HFFc6 (cell line): ENCODE data around the gene PRR33. TPM values are rescaled to one million over a fixed set of nuclear protein-coding genes. Genes with fewer than 3 reads are reported as not detected.

Source experiments
- DNase-seq: peaks from one replicate; pipeline ENCODE4 v3.0.0-alpha.2; 2018
- H3K27ac Mint-ChIP-seq: 2 replicates; pipeline ENCODE4 v1.8.0; 2020; ENCODE audit warnings: mild to moderate bottlenecking, mixed read lengths
- H3K27me3 Mint-ChIP-seq: 2 replicates; pipeline ENCODE4 v1.8.0; 2021; ENCODE audit warnings: mild to moderate bottlenecking, moderate library complexity, mixed read lengths; ENCODE audit not compliant: insufficient read depth
- H3K36me3 Mint-ChIP-seq: 2 replicates; pipeline ENCODE4 v1.8.0; 2021; ENCODE audit warnings: low read depth, mixed read lengths
- H3K4me1 Mint-ChIP-seq: 2 replicates; pipeline ENCODE4 v1.8.0; 2020; ENCODE audit warnings: low read depth, mixed read lengths
- H3K4me3 Mint-ChIP-seq: 2 replicates; pipeline ENCODE4 v1.8.0; 2020; ENCODE audit warnings: mild to moderate bottlenecking, moderate library complexity, mixed read lengths
- H3K9me3 Mint-ChIP-seq: 2 replicates; pipeline ENCODE4 v1.8.0; 2020; ENCODE audit warnings: mild to moderate bottlenecking, mixed read lengths
- total RNA-seq, 6 experiments: library from RNA; stranded (reverse); fragmentation: NEBNext Ultra II Directional; extraction: Animal tissue kit (Norgen Biotek cat#: 25700); gene quantifications; 2 replicates in 1 of 6; 3 replicates in 5 of 6; pipeline ENCODE4 v1.2.3, GENCODE V29; 2021
- TF ChIP-seq, protein P1 (sequence below): fragments of 200-600 bp; sonication (generic); IDR thresholded peaks from 2 replicates; pipeline ENCODE4 v1.5.0; 2021; ENCODE audit warnings: antibody characterized with exemption, mild to moderate bottlenecking

The PRR33 gene
- total RNA-seq, 6 experiments from 2014 or later: not detected

DNA sequence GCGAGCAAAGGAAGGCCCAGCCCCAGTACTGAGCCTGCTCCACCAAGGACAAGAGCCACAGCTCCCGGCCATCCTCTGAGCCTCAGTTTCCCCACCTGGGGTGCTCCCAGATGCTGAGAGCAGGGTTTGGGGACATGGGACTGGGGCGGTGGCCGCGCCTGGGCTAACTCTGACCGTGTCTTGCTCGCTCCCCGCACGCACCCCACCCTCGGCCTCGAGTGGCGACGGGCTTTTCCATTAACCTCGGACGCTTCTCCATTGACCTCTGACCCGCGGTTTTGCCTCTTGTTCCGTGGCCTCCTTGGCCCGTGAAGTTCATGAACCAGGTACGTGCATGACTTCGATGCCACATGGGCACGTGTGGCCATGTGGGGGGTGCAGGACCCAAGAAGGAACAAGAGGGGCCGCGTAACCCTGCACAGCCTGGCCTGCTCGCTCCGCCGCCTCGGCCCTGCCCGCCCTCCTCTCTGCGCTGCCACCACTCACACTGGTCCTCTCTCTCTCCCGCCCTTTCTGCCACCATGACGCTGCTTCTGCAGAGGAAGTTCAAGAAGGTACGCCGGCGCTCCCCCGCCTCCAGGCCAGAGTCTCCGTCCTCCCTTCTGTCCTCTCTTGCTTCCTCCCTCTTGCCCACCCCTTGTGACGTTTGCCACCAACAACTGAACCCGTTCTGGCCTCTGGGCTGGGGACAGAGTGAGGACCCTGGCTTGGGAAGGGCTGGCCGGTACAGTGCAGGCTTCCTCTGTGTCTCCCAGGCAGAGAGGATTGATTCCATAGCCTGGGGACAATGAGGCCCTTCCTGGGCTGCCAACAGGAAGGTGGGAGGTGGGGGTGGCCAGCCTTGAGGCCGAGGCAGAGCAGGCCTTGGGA is 34.7 kb upstream of the PRR33 start:
- no peak for DNase-seq
- Mint-ChIP-seq H3K9me3 (no peaks in the 10 kb centered on the region), H3K4me3 (no peak overlapping the region), H3K4me1 (peaks cover 3% of the 10 kb centered on the region), H3K36me3 (no peaks in the 10 kb centered on the region), H3K27me3 (peaks cover 10% of the 10 kb centered on the region), H3K27ac (no peak overlapping the region)
- TF ChIP-seq, protein P1, sequence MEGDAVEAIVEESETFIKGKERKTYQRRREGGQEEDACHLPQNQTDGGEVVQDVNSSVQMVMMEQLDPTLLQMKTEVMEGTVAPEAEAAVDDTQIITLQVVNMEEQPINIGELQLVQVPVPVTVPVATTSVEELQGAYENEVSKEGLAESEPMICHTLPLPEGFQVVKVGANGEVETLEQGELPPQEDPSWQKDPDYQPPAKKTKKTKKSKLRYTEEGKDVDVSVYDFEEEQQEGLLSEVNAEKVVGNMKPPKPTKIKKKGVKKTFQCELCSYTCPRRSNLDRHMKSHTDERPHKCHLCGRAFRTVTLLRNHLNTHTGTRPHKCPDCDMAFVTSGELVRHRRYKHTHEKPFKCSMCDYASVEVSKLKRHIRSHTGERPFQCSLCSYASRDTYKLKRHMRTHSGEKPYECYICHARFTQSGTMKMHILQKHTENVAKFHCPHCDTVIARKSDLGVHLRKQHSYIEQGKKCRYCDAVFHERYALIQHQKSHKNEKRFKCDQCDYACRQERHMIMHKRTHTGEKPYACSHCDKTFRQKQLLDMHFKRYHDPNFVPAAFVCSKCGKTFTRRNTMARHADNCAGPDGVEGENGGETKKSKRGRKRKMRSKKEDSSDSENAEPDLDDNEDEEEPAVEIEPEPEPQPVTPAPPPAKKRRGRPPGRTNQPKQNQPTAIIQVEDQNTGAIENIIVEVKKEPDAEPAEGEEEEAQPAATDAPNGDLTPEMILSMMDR: no peak

DNA sequence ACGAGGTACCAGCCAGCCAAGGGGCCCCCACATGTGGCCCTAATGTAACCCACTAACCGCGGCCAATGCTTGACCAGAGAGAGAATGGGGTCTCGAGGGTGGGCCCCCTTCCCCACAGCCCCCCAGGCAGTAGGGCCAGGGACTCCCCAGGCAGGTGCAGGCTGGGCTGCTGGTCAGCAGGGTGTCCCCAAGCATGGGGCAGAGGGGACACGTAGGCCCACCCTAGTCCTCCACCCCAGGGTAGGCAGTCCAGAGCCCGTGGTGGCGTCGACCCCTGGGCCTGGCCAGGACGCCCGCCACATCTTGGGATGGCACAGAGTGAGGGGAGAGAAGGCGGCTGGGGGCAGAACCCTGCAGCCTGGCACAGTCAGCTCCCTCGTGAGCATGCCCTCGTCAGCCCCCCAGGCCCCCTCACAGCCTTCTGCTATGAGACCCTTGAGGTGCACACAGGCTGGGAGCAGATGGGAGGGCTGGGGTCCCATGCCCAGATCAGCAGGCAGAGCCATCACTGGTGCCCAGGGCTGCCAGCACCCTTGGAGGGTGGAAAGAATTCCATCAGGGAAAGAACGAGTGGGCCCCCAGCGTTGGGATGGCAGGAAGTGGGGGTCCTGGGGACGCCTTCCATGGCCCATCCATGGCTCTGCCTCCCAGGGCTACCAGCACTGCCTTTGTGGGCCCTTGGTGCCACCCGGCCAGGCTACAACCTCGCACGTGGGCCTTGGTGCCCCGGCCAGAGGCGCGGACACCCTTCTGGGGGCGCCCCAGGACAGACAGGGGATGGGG is 33.9 kb upstream of the PRR33 start:
- peaks cover 10% of the 10 kb centered on the region for H3K27me3 Mint-ChIP-seq
- H3K4me3 Mint-ChIP-seq: no peak overlapping the region
- no peak overlapping the region for H3K27ac Mint-ChIP-seq
- H3K36me3 Mint-ChIP-seq: no peaks in the 10 kb centered on the region
- TF ChIP-seq, protein P1: no peak
- no peaks in the 10 kb centered on the region for H3K9me3 Mint-ChIP-seq
- no peak for DNase-seq
- no peaks in the 10 kb centered on the region for H3K4me1 Mint-ChIP-seq

DNA sequence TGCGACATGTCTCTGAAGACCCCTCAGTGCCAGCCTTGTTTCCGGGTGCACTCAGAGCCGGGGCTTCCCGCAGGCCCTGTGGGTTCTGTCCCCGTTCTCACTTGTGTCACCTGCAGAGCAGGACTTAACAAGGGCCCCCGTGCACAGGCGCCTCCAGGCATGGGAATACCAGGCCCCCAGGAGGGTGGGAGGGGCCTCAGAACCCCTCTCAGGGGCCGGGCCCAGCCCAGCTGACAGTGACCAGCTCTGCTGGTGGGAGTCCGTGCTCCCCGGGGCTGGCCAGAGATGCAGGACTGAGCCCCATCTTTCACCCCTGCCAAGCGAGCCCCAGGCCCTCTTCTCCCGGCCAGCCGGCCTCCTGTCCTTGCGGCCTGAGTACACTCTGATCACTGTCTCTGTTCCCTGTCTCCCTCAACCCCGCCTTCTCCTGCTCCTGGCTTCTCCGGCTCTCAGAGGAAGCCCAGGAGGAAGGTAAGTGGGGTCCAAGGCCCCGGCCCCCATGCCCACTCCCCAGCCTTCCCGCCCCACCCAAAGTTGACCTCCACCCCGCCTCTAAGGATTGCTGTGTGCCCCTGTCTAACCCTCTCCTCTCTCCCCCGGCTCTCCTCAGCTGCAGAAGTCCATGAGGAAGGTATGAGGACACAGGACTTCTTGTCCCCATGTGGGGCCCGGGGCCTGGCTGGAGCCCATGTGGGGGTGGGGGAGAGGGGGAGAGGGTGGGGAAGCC is 33.1 kb upstream of the PRR33 start:
- no peak overlapping the region for H3K27ac Mint-ChIP-seq
- H3K9me3 Mint-ChIP-seq: no peaks in the 10 kb centered on the region
- TF ChIP-seq, protein P1: no peak
- no peaks in the 10 kb centered on the region for H3K36me3 Mint-ChIP-seq
- DNase-seq: no peak
- no peaks in the 10 kb centered on the region for H3K4me1 Mint-ChIP-seq
- H3K27me3 Mint-ChIP-seq: peaks cover 13% of the 10 kb centered on the region
- H3K4me3 Mint-ChIP-seq: no peak overlapping the region

DNA sequence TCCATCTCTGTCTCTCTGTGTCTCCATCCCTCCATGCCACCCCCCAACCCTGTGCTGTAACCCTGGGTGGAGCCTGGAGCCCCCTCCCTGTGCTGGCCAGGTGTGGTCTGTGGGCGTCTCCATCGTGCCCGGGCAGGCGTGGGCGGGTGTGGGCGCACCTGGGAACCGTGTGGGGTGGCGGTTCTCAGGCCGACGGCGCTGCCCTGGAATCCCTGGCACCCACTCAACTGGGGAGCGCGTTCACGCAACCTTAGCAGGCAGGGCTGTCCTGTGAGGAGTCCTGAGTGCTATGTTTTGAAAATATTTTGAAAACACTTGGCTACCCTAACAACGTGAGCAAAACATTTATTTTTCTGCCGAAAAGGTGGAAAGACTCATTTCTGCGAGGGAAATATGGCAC is 32.5 kb upstream of the PRR33 start:
- no peak for DNase-seq
- Mint-ChIP-seq H3K9me3 (no peaks in the 10 kb centered on the region), H3K27ac (no peak overlapping the region), H3K4me3 (no peak overlapping the region), H3K36me3 (no peaks in the 10 kb centered on the region), H3K4me1 (no peaks in the 10 kb centered on the region), H3K27me3 (peaks cover 14% of the 10 kb centered on the region)
- TF ChIP-seq, protein P1: no peak

DNA sequence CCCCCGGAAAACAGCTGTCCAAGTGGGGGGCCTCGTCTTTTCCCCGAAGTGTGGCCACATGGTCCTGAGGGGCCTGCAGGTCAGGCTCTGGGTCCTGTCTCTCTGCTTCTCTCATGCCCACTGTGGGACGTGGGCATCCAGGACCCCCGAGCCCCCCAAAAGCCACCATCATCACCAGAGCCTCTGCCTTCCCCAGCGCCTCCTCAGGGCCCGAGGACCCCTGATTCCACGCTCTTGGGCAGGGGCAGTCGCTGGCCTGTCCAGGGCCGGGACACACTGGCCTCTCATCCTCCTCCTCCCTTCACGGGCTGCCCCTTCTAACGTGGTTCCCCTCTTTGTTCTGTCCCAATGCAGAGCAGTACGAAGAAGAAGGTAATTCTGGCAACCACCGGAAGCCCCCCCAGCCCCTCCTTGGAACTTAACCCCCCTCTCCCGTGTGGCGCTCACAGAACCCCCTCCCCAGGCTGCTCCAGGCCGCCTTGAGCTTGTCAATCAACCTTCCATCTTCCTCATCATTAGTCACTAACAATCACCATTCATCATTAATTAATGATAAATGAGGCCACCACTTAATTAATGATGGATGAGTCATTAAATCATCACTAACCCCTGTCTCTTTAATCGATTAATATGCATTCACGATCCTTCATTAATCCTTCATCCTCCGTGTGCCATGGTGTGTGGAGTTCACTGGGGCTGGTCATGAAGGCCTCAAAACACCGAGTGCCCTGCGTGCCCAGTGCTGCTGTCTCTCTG is 31.7 kb upstream of the PRR33 start:
- Mint-ChIP-seq H3K4me1 (no peaks in the 10 kb centered on the region), H3K9me3 (no peaks in the 10 kb centered on the region), H3K4me3 (no peak overlapping the region), H3K36me3 (no peaks in the 10 kb centered on the region), H3K27ac (no peak overlapping the region), H3K27me3 (peaks cover 14% of the 10 kb centered on the region)
- TF ChIP-seq, protein P1: no peak
- no peak for DNase-seq
